Upper lobe of right lung (tissue), 1 donor: ENCODE results near the gene RPL31. TPM values are rescaled to one million over a fixed set of nuclear protein-coding genes. Genes with fewer than 3 reads are reported as not detected.

ENCODE experiments used
- ATAC-seq: fragments of 200-7000 bp; cut with Tn5 transposase; one replicate; pipeline ENCODE4 v1.9.1; 2020; ENCODE audit warnings: mild to moderate bottlenecking, moderate library complexity
- DNase-seq: peaks from one replicate; pipeline ENCODE4 v3.0.0-alpha.2; 2020
- H3K27ac ChIP-seq: fragments of 200-600 bp; one replicate; pipeline ENCODE4 v1.8.0; 2022
- H3K27me3 ChIP-seq: fragments of 200-600 bp; one replicate; pipeline ENCODE4 v1.8.0; 2022; ENCODE audit warnings: mild to moderate bottlenecking
- H3K36me3 ChIP-seq: fragments of 200-600 bp; one replicate; pipeline ENCODE4 v1.8.0; 2022
- H3K4me1 ChIP-seq: fragments of 200-600 bp; one replicate; pipeline ENCODE4 v1.8.0; 2022
- H3K4me3 ChIP-seq: fragments of 200-600 bp; one replicate; pipeline ENCODE4 v1.8.0; 2022; ENCODE audit warnings: mild to moderate bottlenecking
- H3K9me3 ChIP-seq: fragments of 200-600 bp; one replicate; pipeline ENCODE4 v1.8.0; 2022
- CTCF ChIP-seq: fragments of 200-600 bp; IDR thresholded peaks from one replicate; pipeline ENCODE4 v1.8.0; 2022; ENCODE audit warnings: antibody characterized with exemption
- intact Hi-C: fragments of 100-400 bp; cut with DNase I; formaldehyde crosslinking; loops from one replicate; pipeline ENCODE4 v1.11.0; 2022
- total RNA-seq: library from RNA; stranded (reverse); fragmentation: NEBNext Ultra II Directional; extraction: Animal tissue kit (Norgen Biotek cat#: 25700); gene quantifications from one replicate; pipeline ENCODE4 v1.2.1, GENCODE V29; 2021
- donor health status: DM: no; HTN: yes; CAD: no; lungs with severe emphysema.

Gene RPL31
- total RNA-seq, 1 donor from 2014 or later = 1,071 TPM

GRCh38 chr2:100968146-100969145 lies 33.6 kb upstream of the RPL31 start:
- intact Hi-C loops = no loop called here
- Histone ChIP-seq H3K27ac (no peak overlapping the region), H3K4me1 (no peaks in the 10 kb centered on the region), H3K36me3 (no peaks in the 10 kb centered on the region), H3K9me3 (no peaks in the 10 kb centered on the region), H3K27me3 (no peaks in the 10 kb centered on the region), H3K4me3 (no peak overlapping the region)
- no peak for TF ChIP-seq CTCF
- peak; percentile 45 for DNase-seq
- ATAC-seq = no peak

DNA sequence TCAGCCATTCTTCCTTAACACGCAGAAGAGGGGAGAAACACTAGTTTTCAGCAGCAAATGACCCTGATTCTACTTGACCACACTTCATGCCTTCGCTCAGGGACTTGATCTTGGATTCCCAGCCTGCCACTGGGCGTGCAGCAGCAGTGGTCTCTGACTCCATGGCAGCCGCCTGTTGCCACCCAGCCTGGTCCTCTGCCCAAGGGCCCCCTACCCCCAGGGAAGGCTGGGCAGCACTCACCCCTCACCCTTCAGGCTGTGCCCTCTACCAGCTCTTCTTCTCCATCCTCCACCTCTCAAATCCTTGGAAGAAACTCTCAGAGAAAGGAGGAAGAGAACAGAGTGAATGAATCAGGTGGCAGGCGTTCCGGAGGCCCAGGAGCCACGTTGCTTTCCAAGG lies 32.1 kb upstream of the RPL31 start:
- intact Hi-C loops = no loop called here
- H3K4me1 ChIP-seq = no peaks in the 10 kb centered on the region
- no peak for TF ChIP-seq CTCF
- DNase-seq = peak; percentile 32
- no peak for ATAC-seq
- H3K27me3 ChIP-seq = no peaks in the 10 kb centered on the region
- H3K9me3 ChIP-seq = no peaks in the 10 kb centered on the region
- H3K36me3 ChIP-seq = no peaks in the 10 kb centered on the region
- no peak overlapping the region for H3K27ac ChIP-seq
- H3K4me3 ChIP-seq = no peak overlapping the region

DNA sequence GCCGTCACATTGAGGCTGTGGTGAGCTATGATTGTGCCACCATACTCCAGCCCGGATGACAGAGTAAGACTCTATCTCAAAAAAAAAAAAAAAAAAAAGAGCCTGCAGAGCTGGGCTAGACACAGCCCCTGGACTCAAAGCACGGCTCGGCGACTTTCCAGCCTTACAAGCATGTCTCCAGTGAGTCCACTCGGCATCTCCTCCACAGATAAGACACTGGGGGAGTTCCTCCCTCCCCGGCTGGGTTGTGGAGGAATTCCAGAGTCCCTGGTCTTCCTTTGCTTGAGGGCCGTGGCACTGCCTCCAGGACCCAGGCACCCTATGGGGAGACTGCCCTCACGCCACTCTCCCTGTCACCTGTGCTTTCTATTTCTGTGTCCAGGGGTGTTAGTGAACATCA lies 30.9 kb upstream of the RPL31 start:
- intact Hi-C loops = no loop called here
- Histone ChIP-seq H3K4me1 (no peaks in the 10 kb centered on the region), H3K4me3 (no peak overlapping the region), H3K36me3 (no peaks in the 10 kb centered on the region), H3K9me3 (no peaks in the 10 kb centered on the region), H3K27me3 (no peaks in the 10 kb centered on the region), H3K27ac (no peak overlapping the region)
- ATAC-seq (no peak), DNase-seq (peak; percentile 49)
- no peak for TF ChIP-seq CTCF

DNA sequence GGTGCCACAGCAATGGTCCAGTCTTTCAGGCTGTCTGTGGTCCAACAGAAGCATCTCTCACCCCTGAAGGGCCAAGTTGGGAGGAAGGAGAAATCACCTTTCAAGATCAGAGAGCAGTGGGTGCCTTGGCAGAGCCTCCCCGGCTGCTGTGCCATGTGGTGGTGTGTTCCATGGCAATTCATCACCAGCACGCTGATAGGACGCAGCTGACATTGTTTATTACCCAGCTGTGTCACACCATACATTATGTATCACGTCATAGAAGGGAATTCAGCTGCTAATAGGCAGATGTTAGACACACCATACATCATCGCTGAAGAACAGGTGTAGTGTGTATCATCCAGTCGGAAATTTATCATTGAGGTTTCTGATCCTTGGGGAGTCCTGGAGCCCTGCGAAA lies 29.6 kb upstream of the RPL31 start:
- Histone ChIP-seq H3K27ac (no peak overlapping the region), H3K36me3 (no peaks in the 10 kb centered on the region), H3K27me3 (no peaks in the 10 kb centered on the region), H3K4me3 (no peak overlapping the region), H3K4me1 (no peaks in the 10 kb centered on the region), H3K9me3 (no peaks in the 10 kb centered on the region)
- TF ChIP-seq CTCF = no peak
- ATAC-seq = no peak
- DNase-seq = peak; percentile 27
- intact Hi-C loops = no loop called here

DNA sequence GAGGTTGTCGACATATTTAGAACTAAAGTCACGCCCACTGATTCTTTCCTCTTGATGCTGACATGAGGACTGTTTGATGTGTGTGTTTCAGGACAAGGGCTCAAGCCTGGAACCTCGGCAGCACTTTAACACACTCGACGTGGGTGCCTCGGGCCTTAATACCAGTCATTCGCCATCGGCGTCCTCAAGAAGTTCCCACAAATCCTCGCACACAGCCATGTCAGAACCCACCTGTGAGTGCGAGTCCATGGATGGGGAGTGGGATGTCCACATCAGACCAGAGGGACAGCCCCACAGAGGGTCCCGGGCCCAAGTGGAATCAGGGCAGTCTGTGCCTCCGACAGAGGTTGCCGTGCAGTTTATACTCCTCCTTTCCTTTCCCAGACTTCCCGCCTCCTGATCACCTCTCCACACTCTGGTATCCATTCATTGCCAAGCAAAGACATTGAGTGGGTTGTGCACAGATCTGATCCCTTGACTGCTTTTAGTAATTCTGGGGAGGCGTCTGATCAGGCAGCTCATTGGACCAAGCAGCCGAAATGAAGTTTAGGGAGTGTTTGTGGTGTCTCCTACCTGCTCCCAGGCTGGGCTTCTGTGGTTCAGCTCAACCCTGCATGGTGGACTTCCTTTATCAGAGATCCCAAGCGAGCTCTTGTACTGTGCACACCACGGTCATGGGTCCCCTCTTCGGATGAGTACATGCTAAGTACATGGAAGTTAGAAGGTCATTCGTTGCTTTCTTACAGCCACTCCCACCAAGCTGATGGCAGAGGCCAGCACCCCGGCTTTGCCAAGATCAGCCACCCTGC lies 27.2 kb upstream of the RPL31 start:
- TF ChIP-seq CTCF = no peak
- Histone ChIP-seq H3K4me1 (no peaks in the 10 kb centered on the region), H3K9me3 (no peaks in the 10 kb centered on the region), H3K4me3 (no peak overlapping the region), H3K36me3 (no peaks in the 10 kb centered on the region), H3K27ac (no peak overlapping the region), H3K27me3 (no peaks in the 10 kb centered on the region)
- intact Hi-C loops = no loop called here
- no peak for ATAC-seq
- peak; percentile 45 for DNase-seq
